GM23338 (cell line): ENCODE data around the gene BAG3. TPM values are rescaled to one million over a fixed set of nuclear protein-coding genes. Genes with fewer than 3 reads are reported as not detected.

Experiments used
- ATAC-seq: fragments of 200-7000 bp; cut with Tn5 transposase; 3 replicates; pipeline ENCODE4 v1.9.1; 2020
- DNase-seq: peaks from one replicate; pipeline ENCODE4 v3.0.0-alpha.2; 2015; ENCODE audit warnings: low spot score
- H2AFZ ChIP-seq: fragments of 200-600 bp; sonication (generic); 2 replicates; pipeline ENCODE4 v1.8.0; 2016; ENCODE audit warnings: antibody characterized with exemption, mild to moderate bottlenecking, moderate library complexity
- H3F3A ChIP-seq: fragments of 200-600 bp; sonication (generic); replicated peaks from 2 replicates; pipeline ENCODE4 v1.8.0; 2017; ENCODE audit warnings: antibody characterized with exemption, mixed run types, low read depth
- H3K27ac ChIP-seq: fragments of 200-600 bp; sonication (generic); 2 replicates; pipeline ENCODE4 v1.6.1; 2016; ENCODE audit warnings: low read depth
- H3K27me3 ChIP-seq: fragments of 200-600 bp; sonication (generic); 2 replicates; pipeline ENCODE4 v1.8.0; 2016; ENCODE audit warnings: mild to moderate bottlenecking, mixed run types, moderate library complexity; ENCODE audit not compliant: insufficient read depth
- H3K36me3 ChIP-seq: fragments of 200-600 bp; sonication (generic); 2 replicates; pipeline ENCODE4 v1.8.0; 2016; ENCODE audit warnings: mild to moderate bottlenecking; ENCODE audit not compliant: insufficient read depth
- H3K4me1 ChIP-seq: fragments of 200-600 bp; sonication (generic); 2 replicates; pipeline ENCODE4 v1.8.0; 2016; ENCODE audit warnings: mild to moderate bottlenecking, moderate library complexity; ENCODE audit not compliant: insufficient read depth
- H3K4me2 ChIP-seq: fragments of 200-600 bp; sonication (generic); 2 replicates; pipeline ENCODE4 v1.7.1; 2017; ENCODE audit warnings: mixed run types
- H3K4me3 ChIP-seq: fragments of 200-600 bp; sonication (generic); 2 replicates; pipeline ENCODE4 v1.6.1; 2016; ENCODE audit warnings: mixed run types
- H3K79me2 ChIP-seq: fragments of 200-600 bp; sonication (generic); replicated peaks from 2 replicates; pipeline ENCODE4 v1.8.0; 2017; ENCODE audit warnings: mild to moderate bottlenecking; ENCODE audit not compliant: insufficient read depth
- H3K9me2 ChIP-seq: fragments of 200-600 bp; sonication (generic); 2 replicates; pipeline ENCODE4 v1.8.0; 2017; ENCODE audit not compliant: insufficient read depth
- H4K20me1 ChIP-seq: fragments of 200-600 bp; sonication (generic); replicated peaks from 2 replicates; pipeline ENCODE4 v1.8.0; 2017; ENCODE audit warnings: mild to moderate bottlenecking; ENCODE audit not compliant: insufficient read depth
- H3K27ac Mint-ChIP-seq: 2 replicates; pipeline ENCODE4 v1.8.0; 2020; ENCODE audit warnings: inconsistent platforms, mild to moderate bottlenecking, moderate library complexity, mixed read lengths
- H3K27me3 Mint-ChIP-seq: 3 replicates; pipeline ENCODE4 v1.8.0; 2022; ENCODE audit warnings: low read depth, mild to moderate bottlenecking, moderate library complexity, mixed read lengths, inconsistent platforms; ENCODE audit not compliant: insufficient read depth, poor library complexity
- H3K36me3 Mint-ChIP-seq: 3 replicates; pipeline ENCODE4 v1.8.0; 2021; ENCODE audit warnings: low read depth, mild to moderate bottlenecking, inconsistent platforms, moderate library complexity, mixed read lengths
- H3K4me1 Mint-ChIP-seq: 3 replicates; pipeline ENCODE4 v1.8.0; 2020; ENCODE audit warnings: mild to moderate bottlenecking, inconsistent platforms, mixed read lengths
- H3K4me3 Mint-ChIP-seq: 3 replicates; pipeline ENCODE4 v1.8.0; 2021; ENCODE audit warnings: moderate library complexity, mild to moderate bottlenecking, inconsistent platforms, mixed read lengths
- H3K9me3 Mint-ChIP-seq: 3 replicates; pipeline ENCODE4 v1.8.0; 2020; ENCODE audit warnings: moderate library complexity, mild to moderate bottlenecking, inconsistent platforms, mixed read lengths
- CREB1 ChIP-seq: fragments of 250-450 bp; sonication (Bioruptor Pico); IDR thresholded peaks from 2 replicates; pipeline ENCODE4 v1.5.0; 2020; ENCODE audit warnings: low read depth, mild to moderate bottlenecking, moderate library complexity
- EZH2 ChIP-seq: fragments of 200-600 bp; sonication (generic); IDR thresholded peaks from one replicate; pipeline ENCODE4 v1.8.0; 2017; ENCODE audit warnings: antibody characterized with exemption, mild to moderate bottlenecking, low read depth; ENCODE audit not compliant: unreplicated experiment
- EZH2phosphoT487 ChIP-seq: fragments of 200-600 bp; sonication (generic); IDR thresholded peaks from one replicate; pipeline ENCODE4 v1.8.1; 2018; ENCODE audit warnings: antibody characterized with exemption; ENCODE audit not compliant: unreplicated experiment
- JUNB ChIP-seq: IDR thresholded peaks from one replicate; pipeline ENCODE4 v1.6.1; 2016; ENCODE audit warnings: antibody characterized with exemption; ENCODE audit not compliant: unreplicated experiment
- NANOG ChIP-seq: IDR thresholded peaks from 2 replicates; pipeline ENCODE4 v1.6.1; 2016; ENCODE audit warnings: antibody characterized with exemption, borderline replicate concordance
- POLR2AphosphoS5 ChIP-seq: IDR thresholded peaks from 2 replicates; pipeline ENCODE4 v1.6.1; 2016; ENCODE audit warnings: antibody characterized with exemption, low read depth
- STAT1 ChIP-seq: IDR thresholded peaks from one replicate; pipeline ENCODE4 v1.6.1; 2016; ENCODE audit warnings: antibody characterized with exemption; ENCODE audit not compliant: unreplicated experiment
- ZNF114 ChIP-seq: fragments of 250-450 bp; sonication (Bioruptor Pico); IDR thresholded peaks from 2 replicates; pipeline ENCODE4 v1.5.0; 2020; ENCODE audit warnings: mild to moderate bottlenecking, moderate library complexity
- ZNF331 ChIP-seq: fragments of 250-450 bp; sonication (Bioruptor Pico); IDR thresholded peaks from 2 replicates; pipeline ENCODE4 v1.5.0; 2020; ENCODE audit warnings: low read depth, mild to moderate bottlenecking, moderate library complexity
- polyA plus RNA-seq: library from polyadenylated mRNA; unstranded; fragments of >200 nt; fragmentation: Nextera tagmentation; extraction: Ambion mirVana; gene quantifications from 2 replicates; pipeline ENCODE4 v1.2.1, GENCODE V29; 2016
- total RNA-seq: library from RNA; depleted of rRNA; stranded (reverse); fragments of >200 nt; shearing (Covaris generic); gene quantifications from 2 replicates; pipeline ENCODE4 v1.2.3, GENCODE V29; 2014
- TF ChIP-seq, protein P1 (sequence below), 2 experiments: fragments of 200-600 bp in 1 of 2; sonication (generic) in 1 of 2; conservative IDR thresholded peaks; 2 replicates each; pipeline versions ENCODE4 v1.5.1 to v1.6.1; 2016 to 2017; ENCODE audit warnings: antibody characterized with exemption in 2 of 2, low read depth in 2 of 2, mild to moderate bottlenecking in 2 of 2, moderate library complexity in 1 of 2
- TF ChIP-seq, protein P2 (sequence below): fragments of 250-450 bp; sonication (Bioruptor Pico); IDR thresholded peaks from 2 replicates; pipeline ENCODE4 v1.5.0; 2020; ENCODE audit warnings: mild to moderate bottlenecking, moderate library complexity
- TF ChIP-seq, protein P3 (sequence below): IDR thresholded peaks from 2 replicates; pipeline ENCODE4 v1.6.1; 2016; ENCODE audit warnings: antibody characterized with exemption
- TF ChIP-seq, protein P4 (sequence below): IDR thresholded peaks from one replicate; pipeline ENCODE4 v1.6.1; 2018; ENCODE audit warnings: antibody characterized with exemption; ENCODE audit not compliant: unreplicated experiment

Gene BAG3
- total and polyA plus RNA-seq, 2 experiments from 2014 or later: 8.2 to 8.4 TPM

DNA sequence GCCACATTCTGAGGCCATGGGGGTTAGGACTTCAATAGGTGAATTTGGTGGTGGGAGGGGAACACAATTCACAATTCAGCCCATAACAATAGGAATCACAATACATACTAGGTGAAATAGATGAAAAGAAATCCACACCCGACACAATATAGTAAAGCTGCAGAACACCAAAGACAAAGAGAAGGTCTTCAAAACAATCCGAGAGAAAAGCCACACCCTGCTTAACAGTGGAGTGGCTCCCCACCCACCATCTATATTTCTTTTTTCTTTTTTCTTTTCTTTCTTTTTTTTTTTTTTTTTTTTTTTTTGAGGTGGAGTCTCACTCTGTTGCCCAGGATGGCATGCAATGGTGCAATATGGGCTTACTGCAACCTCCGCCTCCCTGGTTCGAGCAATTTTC is 39.7 kb upstream of the BAG3 start:
- Mint-ChIP-seq H3K27ac (no peak overlapping the region), H3K36me3 (no peaks in the 10 kb centered on the region), H3K9me3 (peaks cover 11% of the 10 kb centered on the region; the same call in 2 of the 3 replicates), H3K27me3 (peaks cover 8% of the 10 kb centered on the region), H3K4me1 (no peaks in the 10 kb centered on the region), H3K4me3 (no peak overlapping the region)
- DNase-seq: no peak
- no peak overlapping the region for H3K4me3 ChIP-seq
- no peaks in the 10 kb centered on the region for H3K79me2 ChIP-seq
- no peaks in the 10 kb centered on the region for H3K36me3 ChIP-seq
- no peaks in the 10 kb centered on the region for H3K4me1 ChIP-seq
- H4K20me1 ChIP-seq: no peaks in the 10 kb centered on the region
- no peak overlapping the region for H3K4me2 ChIP-seq
- TF ChIP-seq NANOG (no peak), EZH2 (no peak), STAT1 (no peak), EZH2phosphoT487 (no peak), JUNB (no peak), ZNF331 (CRISPR knock-in tag) (no peak), POLR2AphosphoS5 (no peak), CREB1 (no peak), ZNF114 (CRISPR knock-in tag) (no peak)
- TF ChIP-seq, protein P1, sequence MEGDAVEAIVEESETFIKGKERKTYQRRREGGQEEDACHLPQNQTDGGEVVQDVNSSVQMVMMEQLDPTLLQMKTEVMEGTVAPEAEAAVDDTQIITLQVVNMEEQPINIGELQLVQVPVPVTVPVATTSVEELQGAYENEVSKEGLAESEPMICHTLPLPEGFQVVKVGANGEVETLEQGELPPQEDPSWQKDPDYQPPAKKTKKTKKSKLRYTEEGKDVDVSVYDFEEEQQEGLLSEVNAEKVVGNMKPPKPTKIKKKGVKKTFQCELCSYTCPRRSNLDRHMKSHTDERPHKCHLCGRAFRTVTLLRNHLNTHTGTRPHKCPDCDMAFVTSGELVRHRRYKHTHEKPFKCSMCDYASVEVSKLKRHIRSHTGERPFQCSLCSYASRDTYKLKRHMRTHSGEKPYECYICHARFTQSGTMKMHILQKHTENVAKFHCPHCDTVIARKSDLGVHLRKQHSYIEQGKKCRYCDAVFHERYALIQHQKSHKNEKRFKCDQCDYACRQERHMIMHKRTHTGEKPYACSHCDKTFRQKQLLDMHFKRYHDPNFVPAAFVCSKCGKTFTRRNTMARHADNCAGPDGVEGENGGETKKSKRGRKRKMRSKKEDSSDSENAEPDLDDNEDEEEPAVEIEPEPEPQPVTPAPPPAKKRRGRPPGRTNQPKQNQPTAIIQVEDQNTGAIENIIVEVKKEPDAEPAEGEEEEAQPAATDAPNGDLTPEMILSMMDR (conservative IDR thresholded peaks at IDR 0.05; ENCODE audit: low read depth in 2 of 2): no peak
- TF ChIP-seq, protein P2, sequence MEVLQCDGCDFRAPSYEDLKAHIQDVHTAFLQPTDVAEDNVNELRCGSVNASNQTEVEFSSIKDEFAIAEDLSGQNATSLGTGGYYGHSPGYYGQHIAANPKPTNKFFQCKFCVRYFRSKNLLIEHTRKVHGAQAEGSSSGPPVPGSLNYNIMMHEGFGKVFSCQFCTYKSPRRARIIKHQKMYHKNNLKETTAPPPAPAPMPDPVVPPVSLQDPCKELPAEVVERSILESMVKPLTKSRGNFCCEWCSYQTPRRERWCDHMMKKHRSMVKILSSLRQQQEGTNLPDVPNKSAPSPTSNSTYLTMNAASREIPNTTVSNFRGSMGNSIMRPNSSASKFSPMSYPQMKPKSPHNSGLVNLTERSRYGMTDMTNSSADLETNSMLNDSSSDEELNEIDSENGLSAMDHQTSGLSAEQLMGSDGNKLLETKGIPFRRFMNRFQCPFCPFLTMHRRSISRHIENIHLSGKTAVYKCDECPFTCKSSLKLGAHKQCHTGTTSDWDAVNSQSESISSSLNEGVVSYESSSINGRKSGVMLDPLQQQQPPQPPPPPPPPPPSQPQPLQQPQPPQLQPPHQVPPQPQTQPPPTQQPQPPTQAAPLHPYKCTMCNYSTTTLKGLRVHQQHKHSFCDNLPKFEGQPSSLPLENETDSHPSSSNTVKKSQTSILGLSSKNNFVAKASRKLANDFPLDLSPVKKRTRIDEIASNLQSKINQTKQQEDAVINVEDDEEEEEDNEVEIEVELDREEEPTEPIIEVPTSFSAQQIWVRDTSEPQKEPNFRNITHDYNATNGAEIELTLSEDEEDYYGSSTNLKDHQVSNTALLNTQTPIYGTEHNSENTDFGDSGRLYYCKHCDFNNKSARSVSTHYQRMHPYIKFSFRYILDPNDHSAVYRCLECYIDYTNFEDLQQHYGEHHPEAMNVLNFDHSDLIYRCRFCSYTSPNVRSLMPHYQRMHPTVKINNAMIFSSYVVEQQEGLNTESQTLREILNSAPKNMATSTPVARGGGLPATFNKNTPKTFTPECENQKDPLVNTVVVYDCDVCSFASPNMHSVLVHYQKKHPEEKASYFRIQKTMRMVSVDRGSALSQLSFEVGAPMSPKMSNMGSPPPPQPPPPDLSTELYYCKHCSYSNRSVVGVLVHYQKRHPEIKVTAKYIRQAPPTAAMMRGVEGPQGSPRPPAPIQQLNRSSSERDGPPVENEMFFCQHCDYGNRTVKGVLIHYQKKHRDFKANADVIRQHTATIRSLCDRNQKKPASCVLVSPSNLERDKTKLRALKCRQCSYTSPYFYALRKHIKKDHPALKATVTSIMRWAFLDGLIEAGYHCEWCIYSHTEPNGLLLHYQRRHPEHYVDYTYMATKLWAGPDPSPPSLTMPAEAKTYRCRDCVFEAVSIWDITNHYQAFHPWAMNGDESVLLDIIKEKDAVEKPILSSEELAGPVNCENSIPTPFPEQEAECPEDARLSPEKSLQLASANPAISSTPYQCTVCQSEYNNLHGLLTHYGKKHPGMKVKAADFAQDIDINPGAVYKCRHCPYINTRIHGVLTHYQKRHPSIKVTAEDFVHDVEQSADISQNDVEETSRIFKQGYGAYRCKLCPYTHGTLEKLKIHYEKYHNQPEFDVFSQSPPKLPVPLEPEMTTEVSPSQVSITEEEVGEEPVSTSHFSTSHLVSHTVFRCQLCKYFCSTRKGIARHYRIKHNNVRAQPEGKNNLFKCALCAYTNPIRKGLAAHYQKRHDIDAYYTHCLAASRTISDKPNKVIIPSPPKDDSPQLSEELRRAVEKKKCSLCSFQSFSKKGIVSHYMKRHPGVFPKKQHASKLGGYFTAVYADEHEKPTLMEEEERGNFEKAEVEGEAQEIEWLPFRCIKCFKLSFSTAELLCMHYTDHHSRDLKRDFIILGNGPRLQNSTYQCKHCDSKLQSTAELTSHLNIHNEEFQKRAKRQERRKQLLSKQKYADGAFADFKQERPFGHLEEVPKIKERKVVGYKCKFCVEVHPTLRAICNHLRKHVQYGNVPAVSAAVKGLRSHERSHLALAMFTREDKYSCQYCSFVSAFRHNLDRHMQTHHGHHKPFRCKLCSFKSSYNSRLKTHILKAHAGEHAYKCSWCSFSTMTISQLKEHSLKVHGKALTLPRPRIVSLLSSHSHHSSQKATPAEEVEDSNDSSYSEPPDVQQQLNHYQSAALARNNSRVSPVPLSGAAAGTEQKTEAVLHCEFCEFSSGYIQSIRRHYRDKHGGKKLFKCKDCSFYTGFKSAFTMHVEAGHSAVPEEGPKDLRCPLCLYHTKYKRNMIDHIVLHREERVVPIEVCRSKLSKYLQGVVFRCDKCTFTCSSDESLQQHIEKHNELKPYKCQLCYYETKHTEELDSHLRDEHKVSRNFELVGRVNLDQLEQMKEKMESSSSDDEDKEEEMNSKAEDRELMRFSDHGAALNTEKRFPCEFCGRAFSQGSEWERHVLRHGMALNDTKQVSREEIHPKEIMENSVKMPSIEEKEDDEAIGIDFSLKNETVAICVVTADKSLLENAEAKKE: no peak
- TF ChIP-seq, protein P3, sequence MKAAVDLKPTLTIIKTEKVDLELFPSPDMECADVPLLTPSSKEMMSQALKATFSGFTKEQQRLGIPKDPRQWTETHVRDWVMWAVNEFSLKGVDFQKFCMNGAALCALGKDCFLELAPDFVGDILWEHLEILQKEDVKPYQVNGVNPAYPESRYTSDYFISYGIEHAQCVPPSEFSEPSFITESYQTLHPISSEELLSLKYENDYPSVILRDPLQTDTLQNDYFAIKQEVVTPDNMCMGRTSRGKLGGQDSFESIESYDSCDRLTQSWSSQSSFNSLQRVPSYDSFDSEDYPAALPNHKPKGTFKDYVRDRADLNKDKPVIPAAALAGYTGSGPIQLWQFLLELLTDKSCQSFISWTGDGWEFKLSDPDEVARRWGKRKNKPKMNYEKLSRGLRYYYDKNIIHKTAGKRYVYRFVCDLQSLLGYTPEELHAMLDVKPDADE: no peak
- TF ChIP-seq, protein P4, sequence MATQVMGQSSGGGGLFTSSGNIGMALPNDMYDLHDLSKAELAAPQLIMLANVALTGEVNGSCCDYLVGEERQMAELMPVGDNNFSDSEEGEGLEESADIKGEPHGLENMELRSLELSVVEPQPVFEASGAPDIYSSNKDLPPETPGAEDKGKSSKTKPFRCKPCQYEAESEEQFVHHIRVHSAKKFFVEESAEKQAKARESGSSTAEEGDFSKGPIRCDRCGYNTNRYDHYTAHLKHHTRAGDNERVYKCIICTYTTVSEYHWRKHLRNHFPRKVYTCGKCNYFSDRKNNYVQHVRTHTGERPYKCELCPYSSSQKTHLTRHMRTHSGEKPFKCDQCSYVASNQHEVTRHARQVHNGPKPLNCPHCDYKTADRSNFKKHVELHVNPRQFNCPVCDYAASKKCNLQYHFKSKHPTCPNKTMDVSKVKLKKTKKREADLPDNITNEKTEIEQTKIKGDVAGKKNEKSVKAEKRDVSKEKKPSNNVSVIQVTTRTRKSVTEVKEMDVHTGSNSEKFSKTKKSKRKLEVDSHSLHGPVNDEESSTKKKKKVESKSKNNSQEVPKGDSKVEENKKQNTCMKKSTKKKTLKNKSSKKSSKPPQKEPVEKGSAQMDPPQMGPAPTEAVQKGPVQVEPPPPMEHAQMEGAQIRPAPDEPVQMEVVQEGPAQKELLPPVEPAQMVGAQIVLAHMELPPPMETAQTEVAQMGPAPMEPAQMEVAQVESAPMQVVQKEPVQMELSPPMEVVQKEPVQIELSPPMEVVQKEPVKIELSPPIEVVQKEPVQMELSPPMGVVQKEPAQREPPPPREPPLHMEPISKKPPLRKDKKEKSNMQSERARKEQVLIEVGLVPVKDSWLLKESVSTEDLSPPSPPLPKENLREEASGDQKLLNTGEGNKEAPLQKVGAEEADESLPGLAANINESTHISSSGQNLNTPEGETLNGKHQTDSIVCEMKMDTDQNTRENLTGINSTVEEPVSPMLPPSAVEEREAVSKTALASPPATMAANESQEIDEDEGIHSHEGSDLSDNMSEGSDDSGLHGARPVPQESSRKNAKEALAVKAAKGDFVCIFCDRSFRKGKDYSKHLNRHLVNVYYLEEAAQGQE: no peak
- no peak overlapping the region for H3K27ac ChIP-seq
- no peaks in the 10 kb centered on the region for H3F3A ChIP-seq
- no peaks in the 10 kb centered on the region for H3K27me3 ChIP-seq
- no peak overlapping the region for H2AFZ ChIP-seq
- ATAC-seq: no peak
- H3K9me2 ChIP-seq: no peaks in the 10 kb centered on the region
